ENCODE measurements around the gene PRSS50. TPM values are rescaled to one million over a fixed set of nuclear protein-coding genes. Genes with fewer than 3 reads are reported as not detected.

The PRSS50 gene
- total RNA-seq, 2 donors from 2014 or later, result 0.28 to 0.54 TPM

GRCh38 chr3:46665763-46666452 lies 51.8 kb downstream of the PRSS50 start:
- Histone ChIP-seq H3K4me3 (no peak overlapping the region), H3K36me3 (no peaks in the 10 kb centered on the region), H3K9me3 (no peaks in the 10 kb centered on the region), H3K27ac (no peak overlapping the region), H3K4me1 (ENCODE audit: control insufficient read depth in 1 of 2, low read depth in 2 of 2) (peaks cover 0 to 4% of the 10 kb centered on the region in 2 donors), H3K27me3 (replicated peaks; ENCODE audit: insufficient read depth) (no peaks in the 10 kb centered on the region)
- ATAC-seq (ENCODE audit: insufficient number of reproducible peaks, low FRiP score, low read depth) (no peak), DNase-seq (ENCODE audit: low spot score) (no peak)
- TF ChIP-seq CTCF (IDR thresholded peaks at IDR 0.05), result no peak

GRCh38 chr3:46664971-46665762 lies 52.5 kb downstream of the PRSS50 start:
- no peak for ATAC-seq (ENCODE audit: insufficient number of reproducible peaks, low FRiP score, low read depth)
- TF ChIP-seq CTCF (IDR thresholded peaks at IDR 0.05), result no peak
- H3K27ac ChIP-seq, result no peak overlapping the region
- peaks cover 0 to 4% of the 10 kb centered on the region in 2 donors for H3K4me1 ChIP-seq (ENCODE audit: control insufficient read depth in 1 of 2, low read depth in 2 of 2)
- H3K9me3 ChIP-seq, result no peaks in the 10 kb centered on the region
- DNase-seq (ENCODE audit: low spot score), result no peak
- H3K36me3 ChIP-seq, result no peaks in the 10 kb centered on the region
- H3K4me3 ChIP-seq, result no peak overlapping the region
- H3K27me3 ChIP-seq (replicated peaks; ENCODE audit: insufficient read depth), result no peaks in the 10 kb centered on the region

GRCh38 chr3:46664188-46664970 lies 53.3 kb downstream of the PRSS50 start:
- peaks cover 0 to 4% of the 10 kb centered on the region in 2 donors for H3K4me1 ChIP-seq (ENCODE audit: control insufficient read depth in 1 of 2, low read depth in 2 of 2)
- no peak for ATAC-seq (ENCODE audit: insufficient number of reproducible peaks, low FRiP score, low read depth)
- no peak for TF ChIP-seq CTCF (IDR thresholded peaks at IDR 0.05)
- DNase-seq (ENCODE audit: low spot score), result no peak
- no peak overlapping the region for H3K4me3 ChIP-seq
- H3K36me3 ChIP-seq, result no peaks in the 10 kb centered on the region
- H3K27ac ChIP-seq, result no peak overlapping the region
- H3K9me3 ChIP-seq, result no peaks in the 10 kb centered on the region
- H3K27me3 ChIP-seq (replicated peaks; ENCODE audit: insufficient read depth), result no peaks in the 10 kb centered on the region

GRCh38 chr3:46663591-46664135 lies 54.0 kb downstream of the PRSS50 start:
- no peak for TF ChIP-seq CTCF (IDR thresholded peaks at IDR 0.05)
- Histone ChIP-seq H3K27ac (no peak overlapping the region), H3K4me1 (ENCODE audit: control insufficient read depth in 1 of 2, low read depth in 2 of 2) (peaks cover 0 to 4% of the 10 kb centered on the region in 2 donors), H3K9me3 (no peaks in the 10 kb centered on the region), H3K36me3 (no peaks in the 10 kb centered on the region), H3K27me3 (replicated peaks; ENCODE audit: insufficient read depth) (no peaks in the 10 kb centered on the region), H3K4me3 (no peak overlapping the region)
- ATAC-seq (ENCODE audit: insufficient number of reproducible peaks, low FRiP score, low read depth), result no peak
- no peak for DNase-seq (ENCODE audit: low spot score)
